Body of pancreas (tissue), 4 donors: ENCODE measurements around the gene ZNF512B. TPM values are rescaled to one million over a fixed set of nuclear protein-coding genes. Genes with fewer than 3 reads are reported as not detected.
"Not testable (repeated sequence)": the region's sequence is repeated elsewhere in the genome, so short reads cannot be mapped to it uniquely, and the experiment has no call there.

ENCODE experiments used
- ATAC-seq: fragments of 150-250 bp; one replicate; pipeline ENCODE4 v1.9.1; 2016
- DNase-seq, 4 donors: peaks; one replicate each; pipeline ENCODE4 v3.0.0-alpha.2; 2019
- H3K27ac ChIP-seq, 4 donors: fragments of 200-600 bp; sonication (generic); 1 replicate in 3 of 4; 2 replicates in 1 of 4; pipeline versions ENCODE4 v1.5.1 to v1.6.1; 2016 to 2019; ENCODE audit warnings: mild to moderate bottlenecking in 1 of 4, mixed read lengths in 1 of 4, moderate library complexity in 1 of 4
- H3K27me3 ChIP-seq, 2 donors: fragments of 200-600 bp; sonication (generic); one replicate each; pipeline ENCODE4 v1.6.0; 2016; ENCODE audit warnings: mild to moderate bottlenecking in 1 of 2
- H3K36me3 ChIP-seq, 2 donors: fragments of 200-600 bp; sonication (generic); replicated peaks in 1 of 2; 2 replicates each; pipeline ENCODE4 v1.5.1; 2016; ENCODE audit warnings: low read depth in 2 of 2; ENCODE audit not compliant: insufficient read depth in 1 of 2
- H3K4me1 ChIP-seq: fragments of 200-600 bp; sonication (generic); one replicate; pipeline ENCODE4 v1.6.0; 2016
- H3K4me3 ChIP-seq, 2 donors: fragments of 200-600 bp; sonication (generic); 1 replicate in 1 of 2; 2 replicates in 1 of 2; pipeline ENCODE4 v1.5.1; 2016 to 2019
- H3K9me3 ChIP-seq, 3 donors: fragments of 200-600 bp; sonication (generic); 1 replicate in 2 of 3; 2 replicates in 1 of 3; pipeline ENCODE4 v1.5.1; 2016
- POLR2A ChIP-seq, 3 donors: fragments of 450-650 bp; IDR thresholded peaks; one replicate each; pipeline ENCODE4 v1.6.1; 2016; ENCODE audit warnings: antibody characterized with exemption in 3 of 3, mild to moderate bottlenecking in 2 of 3
- WGBS, 2 donors: methylation state at CpG; one replicate each; pipeline ENCODE4 v1.1.5; 2017; 5-methylcytosine and 5-hydroxymethylcytosine counted together
- intact Hi-C: fragments of 100-400 bp; cut with DNase I; formaldehyde crosslinking; loops from one replicate; pipeline ENCODE4 v1.15.1; 2023
- total RNA-seq, 2 donors: library from RNA; depleted of rRNA; stranded (reverse); fragments of >200 nt; gene quantifications; one replicate each; pipeline ENCODE4 v1.1.0, GENCODE V29; 2016
- TF ChIP-seq, protein P1 (sequence below), 7 experiments: fragments of 450-650 bp in 4 of 7; fragments of 200-600 bp in 3 of 7; sonication (generic) in 3 of 7; IDR thresholded peaks; one replicate each; pipeline ENCODE4 v1.5.1; 2016 to 2019; ENCODE audit warnings: antibody characterized with exemption in 7 of 7

ZNF512B gene, protein sequence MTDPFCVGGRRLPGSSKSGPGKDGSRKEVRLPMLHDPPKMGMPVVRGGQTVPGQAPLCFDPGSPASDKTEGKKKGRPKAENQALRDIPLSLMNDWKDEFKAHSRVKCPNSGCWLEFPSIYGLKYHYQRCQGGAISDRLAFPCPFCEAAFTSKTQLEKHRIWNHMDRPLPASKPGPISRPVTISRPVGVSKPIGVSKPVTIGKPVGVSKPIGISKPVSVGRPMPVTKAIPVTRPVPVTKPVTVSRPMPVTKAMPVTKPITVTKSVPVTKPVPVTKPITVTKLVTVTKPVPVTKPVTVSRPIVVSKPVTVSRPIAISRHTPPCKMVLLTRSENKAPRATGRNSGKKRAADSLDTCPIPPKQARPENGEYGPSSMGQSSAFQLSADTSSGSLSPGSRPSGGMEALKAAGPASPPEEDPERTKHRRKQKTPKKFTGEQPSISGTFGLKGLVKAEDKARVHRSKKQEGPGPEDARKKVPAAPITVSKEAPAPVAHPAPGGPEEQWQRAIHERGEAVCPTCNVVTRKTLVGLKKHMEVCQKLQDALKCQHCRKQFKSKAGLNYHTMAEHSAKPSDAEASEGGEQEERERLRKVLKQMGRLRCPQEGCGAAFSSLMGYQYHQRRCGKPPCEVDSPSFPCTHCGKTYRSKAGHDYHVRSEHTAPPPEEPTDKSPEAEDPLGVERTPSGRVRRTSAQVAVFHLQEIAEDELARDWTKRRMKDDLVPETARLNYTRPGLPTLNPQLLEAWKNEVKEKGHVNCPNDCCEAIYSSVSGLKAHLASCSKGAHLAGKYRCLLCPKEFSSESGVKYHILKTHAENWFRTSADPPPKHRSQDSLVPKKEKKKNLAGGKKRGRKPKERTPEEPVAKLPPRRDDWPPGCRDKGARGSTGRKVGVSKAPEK
- 10 to 100 TPM in 1 of 2 donors, 1 to 10 TPM in 1; 8.0 to 12.5 TPM for total RNA-seq

DNA sequence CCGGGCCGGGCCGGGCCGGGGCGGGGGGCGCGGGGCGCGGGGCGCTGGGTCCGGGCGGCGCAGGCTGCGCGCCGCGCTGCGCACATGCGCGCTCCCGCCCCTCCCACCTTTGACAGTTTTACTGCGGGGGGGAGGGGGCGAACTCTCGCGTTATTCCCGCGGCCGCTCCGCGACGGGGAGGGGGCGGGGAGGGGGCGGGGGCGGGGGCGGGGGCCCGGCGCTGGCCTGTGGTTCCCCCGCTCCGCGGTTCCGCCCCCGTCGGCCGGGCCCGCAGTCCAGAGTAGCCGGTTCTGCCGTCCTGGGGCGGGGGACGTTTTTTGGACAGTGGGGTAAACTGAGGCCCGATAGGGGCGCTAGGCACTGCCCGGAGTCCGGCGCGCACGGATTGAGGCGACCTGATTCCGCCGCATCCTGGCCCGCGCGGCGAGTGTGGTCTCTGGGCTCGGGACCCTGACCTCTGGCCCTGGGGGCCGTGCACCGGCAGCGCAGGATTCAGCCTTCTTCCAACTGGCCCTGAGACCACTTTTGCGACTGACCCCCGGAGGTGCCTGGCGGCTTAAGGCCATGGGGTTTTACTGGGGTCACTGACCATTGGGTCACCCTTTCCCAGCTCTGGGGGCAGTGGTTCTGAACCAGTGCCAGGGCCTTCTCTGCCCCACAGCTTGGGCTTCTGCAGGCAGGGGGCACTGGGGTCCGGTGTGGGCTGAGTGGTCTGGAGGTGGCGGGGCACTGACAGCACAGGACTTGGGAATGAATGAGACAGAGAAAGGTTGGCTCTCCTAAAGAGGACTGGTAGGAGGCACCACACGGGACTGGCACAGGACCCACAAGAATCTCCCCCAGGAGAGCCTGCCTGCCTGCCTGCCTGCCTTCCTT lies at the start of gene ZNF512B:
Gene ZNF512B (minus strand): TSS at position 93 of the 876 bp plus-strand sequence. CDS start 1,980 bp downstream, outside the sequence.
- peaks cover 0 to 4% of the 10 kb centered on the region in 2 donors for H3K36me3 ChIP-seq
- H3K4me1 ChIP-seq = peaks cover 30% of the 10 kb centered on the region
- peak; percentile 77 to 81 (median 78) for DNase-seq
- H3K9me3 ChIP-seq = no peaks in the 10 kb centered on the region
- H3K4me3 ChIP-seq = peak within 1 kb of the TSS; percentile 40 to 45
- intact Hi-C loops = loop anchor here (10.0 kb wide), 1 partner anchor 425 kb away; the partner anchor contains the start of gene SRMS
- peak; percentile 72 for ATAC-seq
- 4 to 8% methylated on average over 13 to 64 of the region's 73 CpGs for WGBS, 2 donors
- peak within 1 kb of the TSS in 3 of 4 donors; percentile 56 to 75 (median 68) for H3K27ac ChIP-seq
- TF ChIP-seq POLR2A (IDR thresholded peaks at IDR 0.05) = no peak
- TF ChIP-seq, protein P1, sequence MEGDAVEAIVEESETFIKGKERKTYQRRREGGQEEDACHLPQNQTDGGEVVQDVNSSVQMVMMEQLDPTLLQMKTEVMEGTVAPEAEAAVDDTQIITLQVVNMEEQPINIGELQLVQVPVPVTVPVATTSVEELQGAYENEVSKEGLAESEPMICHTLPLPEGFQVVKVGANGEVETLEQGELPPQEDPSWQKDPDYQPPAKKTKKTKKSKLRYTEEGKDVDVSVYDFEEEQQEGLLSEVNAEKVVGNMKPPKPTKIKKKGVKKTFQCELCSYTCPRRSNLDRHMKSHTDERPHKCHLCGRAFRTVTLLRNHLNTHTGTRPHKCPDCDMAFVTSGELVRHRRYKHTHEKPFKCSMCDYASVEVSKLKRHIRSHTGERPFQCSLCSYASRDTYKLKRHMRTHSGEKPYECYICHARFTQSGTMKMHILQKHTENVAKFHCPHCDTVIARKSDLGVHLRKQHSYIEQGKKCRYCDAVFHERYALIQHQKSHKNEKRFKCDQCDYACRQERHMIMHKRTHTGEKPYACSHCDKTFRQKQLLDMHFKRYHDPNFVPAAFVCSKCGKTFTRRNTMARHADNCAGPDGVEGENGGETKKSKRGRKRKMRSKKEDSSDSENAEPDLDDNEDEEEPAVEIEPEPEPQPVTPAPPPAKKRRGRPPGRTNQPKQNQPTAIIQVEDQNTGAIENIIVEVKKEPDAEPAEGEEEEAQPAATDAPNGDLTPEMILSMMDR (IDR thresholded peaks at IDR 0.05) = no peak
- no peaks in the 10 kb centered on the region for H3K27me3 ChIP-seq

DNA sequence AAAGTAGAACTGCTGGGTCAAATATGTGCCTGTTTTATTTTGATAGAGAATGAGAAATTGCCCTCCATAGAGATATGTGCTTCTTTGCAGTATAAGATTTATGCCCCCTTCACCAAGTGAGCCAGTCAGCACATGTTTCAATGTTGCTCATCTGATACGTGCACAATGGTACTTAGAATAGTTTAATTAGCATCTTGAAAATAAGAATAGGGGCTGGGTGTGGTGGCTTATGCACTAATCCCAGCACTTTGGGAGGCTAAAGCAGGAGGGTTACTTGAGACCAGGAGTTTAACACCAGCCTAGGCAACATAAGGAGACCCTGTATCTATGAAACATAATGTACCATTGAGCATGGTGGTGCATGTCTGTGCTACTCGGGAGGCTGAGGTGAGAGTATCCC lies 45.9 kb upstream of the ZNF512B start:
- no peaks in the 10 kb centered on the region for H3K4me1 ChIP-seq
- H3K27ac ChIP-seq = no peak overlapping the region
- no peaks in the 10 kb centered on the region for H3K9me3 ChIP-seq
- no peak for TF ChIP-seq POLR2A (IDR thresholded peaks at IDR 0.05)
- TF ChIP-seq, protein P1 (IDR thresholded peaks at IDR 0.05) = no peak
- intact Hi-C loops = no loop called here
- DNase-seq (no peak), ATAC-seq (no peak)
- H3K27me3 ChIP-seq = no peaks in the 10 kb centered on the region
- WGBS, 2 donors = 81 to 89% methylated on average over 2 of the region's 2 CpGs
- no peak overlapping the region for H3K4me3 ChIP-seq
- peaks cover 8 to 48% of the 10 kb centered on the region in 2 donors for H3K36me3 ChIP-seq

DNA sequence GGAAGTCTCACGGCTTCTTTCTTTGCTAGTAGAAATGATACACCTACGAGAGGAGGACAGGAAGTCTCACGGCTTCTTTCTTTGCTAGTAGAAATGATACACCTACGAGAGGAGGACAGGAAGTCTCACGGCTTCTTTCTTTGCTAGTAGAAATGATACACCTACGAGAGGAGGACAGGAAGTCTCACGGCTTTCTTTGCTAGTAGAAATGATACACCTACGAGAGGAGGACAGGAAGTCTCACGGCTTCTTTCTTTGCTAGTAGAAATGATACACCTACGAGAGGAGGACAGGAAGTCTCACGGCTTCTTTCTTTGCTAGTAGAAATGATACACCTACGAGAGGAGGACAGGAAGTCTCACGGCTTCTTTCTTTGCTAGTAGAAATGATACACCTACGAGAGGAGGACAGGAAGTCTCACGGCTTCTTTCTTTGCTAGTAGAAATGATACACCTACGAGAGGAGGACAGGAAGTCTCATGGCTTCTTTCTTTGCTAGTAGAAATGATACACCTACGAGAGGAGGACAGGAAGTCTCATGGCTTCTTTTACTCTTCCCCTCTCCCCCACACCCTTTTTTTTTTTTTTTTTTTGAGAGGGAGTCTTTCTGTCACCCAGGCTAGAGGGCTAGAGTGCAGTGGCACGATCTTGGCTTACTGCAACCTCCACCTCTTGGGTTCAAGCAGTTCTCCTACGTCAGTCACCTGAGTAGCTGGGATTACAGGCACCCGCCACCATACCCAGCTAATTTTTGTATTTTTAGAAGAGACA lies 42.8 kb upstream of the ZNF512B start:
- H3K4me3 ChIP-seq, H3K27ac ChIP-seq, DNase-seq, H3K9me3 ChIP-seq, ATAC-seq, intact Hi-C loops, H3K27me3 ChIP-seq, H3K4me1 ChIP-seq: not testable (repeated sequence)
- WGBS, 2 donors = 76 to 81% methylated on average over 6 to 10 of the region's 20 CpGs
- peaks cover 13 to 40% of the 10 kb centered on the region in 2 donors for H3K36me3 ChIP-seq

DNA sequence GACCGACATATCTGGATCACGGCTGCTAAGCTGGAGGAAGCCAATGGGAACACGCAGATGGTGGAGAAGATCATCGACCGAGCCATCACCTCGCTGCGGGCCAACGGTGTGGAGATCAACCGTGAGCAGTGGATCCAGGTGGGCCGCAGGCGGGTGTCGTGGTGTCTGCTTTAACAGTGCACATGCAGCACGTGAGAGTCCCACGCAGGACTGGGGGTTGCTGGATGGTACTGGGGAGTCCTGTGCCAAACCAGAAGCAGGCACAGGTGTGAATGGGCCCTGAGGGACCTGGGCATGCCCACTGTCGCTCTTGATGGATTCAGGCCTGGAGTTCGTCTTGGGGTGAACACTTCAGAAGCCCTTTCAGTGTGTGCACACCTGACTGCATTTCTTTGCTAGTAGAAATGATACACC lies 41.6 kb upstream of the ZNF512B start:
- DNase-seq = no peak
- H3K4me1 ChIP-seq = no peaks in the 10 kb centered on the region
- no peak for ATAC-seq
- 96 to 100% methylated on average over 8 to 16 of the region's 16 CpGs for WGBS, 2 donors
- no peaks in the 10 kb centered on the region for H3K27me3 ChIP-seq
- H3K36me3 ChIP-seq = peaks cover 13 to 34% of the 10 kb centered on the region in 2 donors
- TF ChIP-seq, protein P1 (IDR thresholded peaks at IDR 0.05) = no peak
- TF ChIP-seq POLR2A (IDR thresholded peaks at IDR 0.05) = no peak
- no peak overlapping the region for H3K27ac ChIP-seq
- intact Hi-C loops = no loop called here
- H3K4me3 ChIP-seq = no peak overlapping the region
- no peaks in the 10 kb centered on the region for H3K9me3 ChIP-seq
